ENCODE measurements around the gene RGS7. TPM values are rescaled to one million over a fixed set of nuclear protein-coding genes. Genes with fewer than 3 reads are reported as not detected.

Gene RGS7
- total RNA-seq, 4 donors from 2014 or later = not detected

- no peak for TF ChIP-seq CTCF (IDR thresholded peaks at IDR 0.05; ENCODE audit: low read depth)
Observed at GRCh38 chr1:240941701-240942370, 415.2 kb downstream of the RGS7 start.

DNA sequence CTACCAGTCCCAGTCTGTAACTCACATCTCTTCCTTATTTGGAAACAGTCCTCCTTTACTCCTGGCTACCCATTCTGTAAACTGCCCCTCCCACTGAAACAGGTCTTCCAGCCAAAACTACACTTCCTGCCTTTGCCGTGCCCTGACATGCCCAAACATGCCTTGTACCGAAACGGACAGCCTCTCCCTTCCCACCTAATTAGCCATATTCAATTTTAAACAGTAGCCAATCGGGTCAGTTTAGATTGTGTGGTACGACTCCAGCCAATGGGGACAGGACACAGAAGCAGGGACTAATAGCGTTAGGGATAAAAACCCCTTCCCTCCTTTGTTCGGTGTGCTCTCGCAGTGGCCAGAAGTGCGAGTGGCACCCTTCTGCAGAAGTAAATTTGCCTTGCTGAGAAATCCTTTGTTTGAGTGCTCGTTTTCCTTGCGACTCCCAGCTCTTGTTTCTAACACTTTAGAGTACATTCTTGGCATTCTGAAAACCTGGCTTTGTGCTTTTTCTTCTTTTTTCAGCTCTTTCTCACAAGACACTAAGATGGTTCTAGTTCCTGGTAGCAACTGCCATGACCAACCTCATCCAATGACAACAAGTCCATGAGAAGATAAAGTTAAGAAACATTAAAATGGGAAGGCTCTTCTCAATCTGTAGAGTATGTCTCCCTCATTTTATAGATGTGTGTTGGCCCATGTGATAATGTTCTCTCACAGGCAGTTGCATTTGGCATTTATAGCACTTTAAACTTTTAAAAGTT is 419.9 kb downstream of the RGS7 start:
- TF ChIP-seq CTCF (IDR thresholded peaks at IDR 0.05; ENCODE audit: low read depth) = no peak

GRCh38 chr1:240935920-240936319 is 421.1 kb downstream of the RGS7 start:
- TF ChIP-seq CTCF (IDR thresholded peaks at IDR 0.05; ENCODE audit: low read depth) = no peak

DNA sequence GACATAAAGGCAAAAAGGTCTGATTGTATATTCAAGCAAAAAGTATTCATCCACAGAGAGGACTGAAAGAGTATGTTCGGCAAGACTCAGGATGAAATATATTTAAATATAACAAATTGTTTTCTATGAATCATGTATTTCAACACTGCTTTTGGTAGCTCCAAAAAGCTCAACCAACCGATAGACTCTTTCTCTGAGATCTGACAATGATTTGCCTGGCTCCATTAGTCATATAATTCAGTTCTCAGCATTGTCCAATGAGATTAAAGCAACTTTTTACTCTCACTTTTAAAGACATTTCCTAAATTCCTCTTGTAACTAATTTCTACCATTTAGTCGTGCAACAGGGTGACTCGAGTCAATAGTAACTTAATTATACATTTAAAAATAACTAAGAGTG is 426.0 kb downstream of the RGS7 start:
- no peak for TF ChIP-seq CTCF (IDR thresholded peaks at IDR 0.05; ENCODE audit: low read depth)

- no peak for TF ChIP-seq CTCF (IDR thresholded peaks at IDR 0.05; ENCODE audit: low read depth)
Observed at GRCh38 chr1:240928265-240928664, 428.7 kb downstream of the RGS7 start.

GRCh38 chr1:240927821-240928220 is 429.2 kb downstream of the RGS7 start:
- no peak for TF ChIP-seq CTCF (IDR thresholded peaks at IDR 0.05; ENCODE audit: low read depth)

DNA sequence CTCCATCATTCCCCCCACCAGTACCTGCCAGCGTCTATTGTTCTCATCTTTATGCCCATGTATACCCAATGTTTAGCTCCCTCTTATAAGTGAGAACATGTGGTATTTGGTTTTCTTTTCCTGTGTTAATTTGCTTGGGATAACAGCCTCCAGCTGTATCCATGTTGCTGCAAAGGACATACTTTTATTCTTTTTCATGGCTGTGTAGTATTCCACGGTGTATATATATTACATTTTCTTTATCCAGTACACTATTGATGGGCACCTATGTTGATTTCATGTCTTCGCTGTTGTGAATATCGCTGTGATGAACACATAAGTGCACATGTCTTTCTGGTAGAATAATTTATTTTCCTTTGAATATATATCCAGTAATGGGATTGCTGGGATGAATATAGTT is 431.7 kb downstream of the RGS7 start:
- no peak for TF ChIP-seq CTCF (IDR thresholded peaks at IDR 0.05; ENCODE audit: low read depth)
